DMS 273 treated with DMSO at 0.1 percent for 48 hours (cell line): ENCODE measurements around the gene ESPL1.
A peak's percentile ranks its signal among the peaks of the same experiment; 100 is the strongest.

ENCODE experiments used
- DNase-seq: peaks from one replicate; lab custom pipeline; 2025; lab: John Stamatoyannopoulos, UW

Gene ESPL1

DNA sequence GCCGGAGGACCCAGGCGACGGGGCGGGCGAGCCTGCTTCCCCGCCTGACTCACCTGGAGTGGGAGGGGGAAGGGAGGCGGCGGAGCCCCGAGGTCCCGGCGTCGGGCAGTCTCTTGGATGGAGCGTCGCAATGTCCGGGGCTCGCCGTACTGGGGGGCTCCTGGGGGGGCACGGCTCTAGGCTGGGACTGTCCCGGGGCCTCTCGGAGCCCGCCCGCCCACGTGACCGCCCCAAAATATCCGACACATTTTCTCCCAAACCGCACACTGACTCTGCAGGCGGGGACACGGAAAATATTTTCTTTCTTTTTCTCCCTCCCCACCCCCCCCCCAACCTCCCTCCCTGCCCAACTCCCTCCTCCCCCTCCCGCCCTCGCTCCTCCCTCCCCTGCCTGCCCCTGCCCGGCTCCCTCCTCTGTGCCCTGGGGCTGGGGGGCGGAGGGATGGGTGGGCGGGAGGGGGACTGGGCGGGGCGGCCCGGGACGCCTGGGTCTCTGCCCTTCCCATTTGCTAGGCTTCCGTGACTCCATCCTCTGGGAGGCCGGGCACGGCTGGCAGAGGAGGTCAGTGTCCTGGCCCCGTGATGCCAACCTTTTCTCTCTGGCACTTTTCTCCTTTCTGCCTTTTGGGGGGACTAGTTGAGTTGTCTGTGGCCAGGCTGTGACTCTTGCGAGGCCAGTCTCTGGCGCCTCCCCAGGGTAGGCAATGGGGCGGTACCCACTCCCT is 36.0 kb upstream of the ESPL1 start, which contains the start of gene RARG:
Gene RARG, minus strand, starts transcription at position 289 of the 725 bp plus-strand sequence. CDS start 4,664 bp downstream, outside the sequence.
- no peak for DNase-seq

DNA sequence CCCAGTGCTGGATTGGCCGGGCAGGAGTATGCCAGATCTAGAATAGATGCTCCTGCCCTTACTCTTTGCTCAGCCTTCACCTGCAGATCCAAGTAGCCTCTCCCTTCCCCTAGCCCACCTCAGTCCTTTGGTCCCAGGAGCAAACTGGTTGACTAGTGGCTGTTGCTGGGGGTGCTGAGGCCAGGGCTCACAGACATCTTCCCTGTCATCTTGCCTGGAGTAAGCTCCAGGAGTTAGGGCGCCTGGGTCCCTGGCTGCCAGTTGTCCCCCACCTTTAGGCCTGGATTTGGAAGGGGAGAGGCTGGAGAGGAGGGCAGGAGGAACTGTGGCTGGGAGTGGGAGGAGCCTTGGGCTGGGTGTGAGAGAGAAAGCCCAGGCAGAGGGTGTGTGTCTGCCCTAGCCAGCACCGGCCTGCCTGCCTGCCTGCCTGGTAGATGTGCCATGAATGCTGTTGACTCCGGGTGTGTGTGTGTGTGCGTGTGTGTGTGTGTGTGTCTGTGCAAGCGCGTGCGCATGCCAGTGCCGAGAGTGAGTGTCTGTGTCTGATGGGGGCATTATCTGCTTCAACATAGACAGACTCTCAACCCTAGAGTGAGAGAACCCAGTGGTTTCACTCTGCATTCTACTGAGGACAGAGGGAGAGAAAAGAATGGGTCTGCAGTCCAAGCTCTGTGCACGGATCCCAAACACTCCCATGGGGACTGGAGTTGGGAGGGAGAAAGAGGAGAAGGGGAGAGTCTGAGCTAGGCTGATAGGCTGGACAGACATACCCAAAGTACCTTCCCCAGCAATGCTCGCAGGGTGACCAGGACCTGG is 35.2 kb upstream of the ESPL1 start:
- DNase-seq: no peak

DNA sequence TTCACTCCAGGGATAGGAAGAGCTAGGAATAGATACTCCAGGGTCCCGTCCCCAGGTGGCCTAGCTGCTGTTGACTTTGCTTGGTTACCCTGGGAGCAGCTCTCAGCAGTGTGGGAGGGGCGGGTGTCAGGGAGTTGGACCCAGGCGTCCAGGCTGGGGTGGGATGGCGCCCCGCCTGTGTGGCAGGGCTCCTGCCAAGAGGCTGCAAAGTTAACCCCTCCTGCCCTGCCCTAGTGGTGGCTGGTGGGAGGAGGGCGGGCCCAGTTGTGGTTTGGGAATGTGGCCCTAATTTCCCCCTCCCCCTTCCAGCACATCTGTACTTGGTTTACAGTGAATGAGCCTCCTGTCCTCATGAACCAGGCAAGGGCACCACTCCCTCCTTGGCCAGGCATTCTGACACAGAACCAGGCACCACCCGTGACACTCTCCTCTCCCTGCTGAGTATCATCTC is 34.4 kb upstream of the ESPL1 start:
- no peak for DNase-seq

DNA sequence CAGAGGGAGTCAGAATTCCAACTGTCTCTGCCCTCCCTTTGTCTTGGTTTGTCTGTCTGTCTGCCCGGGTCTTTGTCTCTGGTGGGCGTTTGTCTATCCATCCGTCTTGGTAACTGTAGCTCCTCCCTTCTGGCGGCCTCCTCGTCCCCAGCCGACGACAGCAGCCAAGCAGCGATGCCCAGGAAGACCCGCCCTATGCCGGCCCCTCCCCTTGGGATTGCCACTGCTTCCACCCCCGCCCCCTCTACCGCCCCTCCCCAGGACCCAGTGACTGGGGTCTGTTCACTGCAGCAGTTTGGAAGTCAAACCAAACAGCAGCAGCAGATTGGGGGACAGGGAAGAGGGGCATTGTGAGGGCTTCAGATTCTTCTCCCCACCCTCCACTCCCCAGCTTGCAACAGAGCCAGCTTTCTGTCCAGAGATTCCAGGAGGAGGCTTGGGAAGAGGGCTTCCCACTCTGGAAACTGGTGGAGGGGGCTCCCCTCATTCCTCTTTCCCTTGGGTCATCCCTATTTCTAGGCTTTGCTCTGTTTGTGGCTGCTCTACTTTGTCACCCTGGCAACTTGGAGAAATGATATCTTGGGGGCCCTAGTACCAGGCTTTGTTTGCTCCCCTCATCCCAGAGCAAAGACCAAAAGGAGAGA is 33.7 kb upstream of the ESPL1 start:
- no peak for DNase-seq

DNA sequence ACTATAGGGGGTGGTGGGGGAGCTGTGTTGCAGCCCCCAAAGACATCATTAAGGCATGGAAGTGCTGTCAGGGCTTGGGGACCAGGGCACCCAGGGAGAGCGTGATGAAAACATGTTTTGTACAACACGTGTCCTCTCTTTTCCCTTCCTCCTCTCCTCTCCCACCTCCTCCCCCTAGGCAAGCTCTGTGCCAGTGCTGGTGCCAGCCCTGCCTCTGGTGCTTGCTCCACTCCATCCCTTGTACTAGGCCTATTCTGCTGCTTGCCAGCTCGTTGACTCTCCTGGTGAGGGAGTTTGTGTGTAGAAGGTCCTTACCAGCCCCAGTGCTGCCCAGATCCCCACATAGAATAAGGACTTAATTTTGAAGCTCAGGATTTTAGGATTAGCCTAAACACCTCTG is 32.9 kb upstream of the ESPL1 start:
- DNase-seq: no peak

DNA sequence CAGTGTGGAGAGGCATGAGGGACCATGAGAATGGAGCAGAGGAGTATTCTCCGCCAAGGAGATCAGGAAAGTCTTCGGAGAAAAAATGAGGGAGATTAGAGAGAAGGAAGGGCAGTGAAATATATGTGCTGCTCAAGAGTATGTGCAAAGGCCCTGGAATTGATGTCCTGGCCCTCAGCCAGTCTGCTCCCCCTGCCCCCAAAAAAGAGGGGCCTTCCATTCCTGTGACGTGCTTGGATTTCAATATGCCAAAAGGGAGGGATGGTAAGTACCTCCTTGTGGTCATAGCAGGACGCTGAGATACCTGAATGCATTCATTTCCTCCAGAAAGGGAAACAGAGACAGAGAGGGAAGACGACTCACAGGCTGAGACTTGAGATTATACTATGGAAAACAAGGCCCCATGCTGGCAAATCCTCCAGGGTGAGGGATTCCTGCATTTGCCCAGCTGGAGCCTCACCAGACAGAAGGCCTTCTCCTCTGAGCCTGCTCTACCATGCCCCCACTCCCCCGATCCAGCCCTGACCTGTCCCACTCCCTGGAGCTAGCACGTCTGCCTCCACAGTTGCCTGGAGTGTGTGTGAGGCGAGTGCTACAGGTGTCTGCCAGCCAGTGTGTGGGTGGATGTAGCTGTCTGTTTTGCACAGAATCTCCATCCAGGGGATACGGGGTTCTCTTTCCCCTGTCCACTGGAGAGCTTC is 32.2 kb upstream of the ESPL1 start:
- DNase-seq: no peak

DNA sequence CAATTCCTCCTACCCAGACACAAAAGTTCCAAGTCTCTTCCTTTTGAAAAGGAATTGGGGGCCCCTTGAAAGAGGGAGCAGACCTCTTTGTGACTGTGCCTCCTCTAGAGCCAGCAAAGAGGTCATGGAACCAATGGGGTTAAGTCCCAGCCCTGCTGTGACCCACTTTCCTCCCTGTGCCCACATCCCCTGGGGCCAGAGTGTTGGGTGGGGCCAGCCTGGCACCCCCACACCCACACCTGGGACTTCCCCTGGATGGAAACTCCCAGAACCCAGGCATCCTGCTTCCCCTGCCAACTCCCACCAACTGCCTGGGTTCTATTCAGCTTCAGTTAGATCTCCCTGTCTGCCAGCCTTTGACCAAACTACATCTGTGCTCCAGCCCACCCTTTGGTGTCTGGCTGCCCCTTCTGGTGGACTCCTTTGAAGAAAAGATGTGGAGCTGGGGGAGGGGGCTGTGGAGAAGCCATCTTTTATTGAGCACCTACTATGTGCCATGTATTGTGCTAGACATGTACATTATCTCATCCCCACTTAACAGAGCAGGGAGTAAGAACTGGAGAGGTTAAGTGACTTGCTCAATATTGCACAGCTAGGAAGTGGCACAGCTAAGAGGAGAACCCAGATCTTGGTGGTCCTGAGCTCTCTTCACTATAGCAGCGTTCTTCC is 31.5 kb upstream of the ESPL1 start:
- DNase-seq: no peak

DNA sequence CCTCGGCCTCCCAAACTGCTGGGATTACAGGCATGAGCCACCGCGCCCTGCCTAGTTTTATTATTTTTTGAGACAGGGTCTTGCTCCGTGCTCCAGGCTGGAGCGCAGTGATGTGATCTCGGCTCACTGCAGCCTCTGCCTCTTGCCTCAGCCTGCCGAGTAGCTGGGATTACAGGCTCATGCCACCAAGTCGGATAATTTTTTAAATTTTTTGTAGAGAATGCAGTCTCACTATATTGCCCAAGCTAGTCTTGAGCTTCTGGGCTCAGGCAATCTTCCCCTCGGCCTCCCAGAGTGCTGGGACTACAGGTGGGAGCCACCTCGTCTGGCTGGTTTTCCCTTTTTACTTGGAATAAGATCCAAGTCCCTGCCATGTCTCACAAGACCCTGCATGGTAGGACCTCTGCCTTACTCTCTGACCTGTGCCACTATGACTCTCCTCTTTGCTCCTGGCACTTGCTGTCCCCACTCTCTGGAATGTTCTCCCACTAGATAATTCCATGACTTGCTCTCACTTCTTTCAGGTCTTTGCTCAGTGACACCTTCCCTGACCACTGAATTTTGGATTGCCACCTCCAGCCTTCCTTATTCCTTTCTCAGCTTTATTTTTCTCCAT is 28.3 kb upstream of the ESPL1 start:
- no peak for DNase-seq

DNA sequence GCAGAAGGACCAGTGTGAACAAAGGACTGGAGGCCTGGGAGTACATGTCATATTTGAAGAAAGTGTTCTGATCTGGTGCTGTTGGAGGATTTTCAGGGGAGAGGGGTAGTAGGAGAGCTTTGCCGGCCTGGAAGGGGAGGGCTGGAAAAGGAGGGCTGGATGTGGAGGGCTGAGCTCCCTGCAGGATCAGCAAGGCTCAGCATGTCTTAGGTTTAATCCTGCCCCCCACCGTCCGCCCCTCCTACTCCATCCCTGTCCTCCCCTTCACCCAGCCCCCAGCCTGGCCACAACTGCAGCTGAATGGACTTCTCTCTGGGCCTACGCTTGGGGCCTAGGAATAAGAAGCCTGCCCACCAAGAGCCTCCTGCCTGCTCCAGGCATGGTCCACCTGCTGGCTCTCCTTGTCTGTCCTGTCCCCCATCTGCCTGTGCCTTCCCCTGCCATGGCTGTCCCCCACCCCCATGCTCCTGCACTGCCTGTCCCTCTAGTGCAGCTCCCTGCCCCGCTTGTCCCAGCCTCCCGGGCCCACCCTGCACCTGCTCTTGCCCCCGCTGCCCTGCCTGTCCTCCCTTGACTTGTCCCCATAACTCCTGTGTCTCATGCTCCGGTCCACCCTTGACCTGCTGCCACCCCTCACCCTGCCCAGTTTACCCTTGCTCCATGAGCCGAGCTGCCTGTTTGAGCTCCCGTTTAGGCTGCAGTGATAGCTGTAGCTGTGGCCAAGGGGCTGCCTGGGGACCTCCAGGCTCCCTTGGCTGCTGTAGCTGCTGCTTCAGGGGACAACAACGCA is 26.3 kb upstream of the ESPL1 start:
- DNase-seq: no peak

DNA sequence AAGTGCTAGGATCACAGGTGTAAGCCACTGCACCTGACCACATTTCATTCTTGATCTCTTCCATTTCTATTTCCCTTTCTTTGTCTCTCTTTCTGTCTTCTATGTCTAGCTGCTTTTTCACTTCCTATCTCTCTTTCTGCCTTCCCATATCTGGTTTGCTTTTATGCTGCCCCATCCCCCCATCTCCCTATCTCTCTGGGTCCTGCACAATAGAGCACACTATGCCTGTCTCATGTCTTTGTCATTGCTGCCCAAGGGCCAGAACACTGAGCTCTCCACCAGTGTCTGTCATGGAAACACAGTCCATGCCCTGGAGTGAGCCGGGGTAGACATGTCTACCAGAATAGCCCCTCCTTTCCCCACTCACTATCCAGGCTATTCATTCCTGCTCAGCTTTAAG is 23.8 kb upstream of the ESPL1 start:
- DNase-seq: no peak

DNA sequence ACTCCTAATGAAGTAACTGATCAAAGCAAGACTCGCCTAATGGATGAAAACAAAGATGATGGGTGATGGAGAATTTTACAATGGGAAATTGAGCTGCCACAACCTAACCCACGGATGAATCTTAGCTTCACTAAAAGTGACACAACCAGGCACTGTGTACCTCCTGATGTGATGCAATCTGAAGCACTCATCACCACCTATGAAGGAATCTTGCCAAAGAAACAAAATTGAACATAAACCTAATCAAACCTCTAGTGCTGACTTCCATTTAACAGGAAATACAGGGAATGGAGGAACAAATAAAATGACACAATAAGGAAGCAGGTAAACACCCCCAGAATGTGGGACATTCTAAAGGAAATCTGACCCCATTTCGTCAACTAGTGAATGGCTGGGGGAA is 22.8 kb upstream of the ESPL1 start:
- no peak for DNase-seq

DNA sequence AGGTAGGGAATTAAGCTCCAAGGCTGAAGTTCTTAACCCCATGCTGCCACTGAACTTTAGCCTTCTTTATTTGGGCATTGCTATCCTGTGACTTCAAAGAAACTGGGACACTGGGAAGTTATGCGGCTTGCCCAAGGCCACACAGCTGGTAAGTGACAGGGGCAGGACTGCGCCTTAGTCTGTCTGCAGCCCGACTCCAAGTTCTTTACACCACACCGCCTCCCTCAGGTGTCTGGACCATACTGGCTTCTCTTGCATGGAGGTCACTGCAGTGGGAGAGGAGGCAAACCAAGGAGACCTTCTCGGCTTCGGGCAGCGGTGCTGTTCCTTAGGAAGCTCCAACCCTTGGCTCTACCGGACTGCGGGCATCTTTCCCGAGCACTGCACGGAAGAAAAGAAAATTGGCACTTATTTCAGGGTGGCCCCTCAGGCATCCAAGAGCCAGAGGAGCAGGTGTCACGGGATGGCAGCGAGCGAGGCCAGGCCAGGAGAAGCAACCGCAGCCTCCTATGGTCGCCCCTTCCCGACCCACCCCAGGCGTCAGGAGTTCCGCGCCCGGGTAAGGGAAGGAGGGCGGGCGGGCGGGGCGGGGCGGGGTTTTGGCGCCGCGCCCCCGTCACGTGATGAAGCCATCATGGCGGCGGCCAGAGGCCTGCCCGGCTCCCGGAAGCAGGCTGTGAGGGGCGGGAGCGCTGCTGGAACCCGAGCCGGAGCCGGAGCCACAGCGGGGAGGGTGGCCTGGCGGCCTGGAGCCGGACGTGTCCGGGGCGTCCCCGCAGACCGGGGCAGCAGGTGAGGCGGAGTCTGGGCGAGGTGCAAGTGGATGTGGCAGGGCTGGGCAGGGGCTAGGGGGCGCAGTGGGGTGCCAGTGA is 16.4 kb upstream of the ESPL1 start:
- peak; percentile 23 for DNase-seq

DNA sequence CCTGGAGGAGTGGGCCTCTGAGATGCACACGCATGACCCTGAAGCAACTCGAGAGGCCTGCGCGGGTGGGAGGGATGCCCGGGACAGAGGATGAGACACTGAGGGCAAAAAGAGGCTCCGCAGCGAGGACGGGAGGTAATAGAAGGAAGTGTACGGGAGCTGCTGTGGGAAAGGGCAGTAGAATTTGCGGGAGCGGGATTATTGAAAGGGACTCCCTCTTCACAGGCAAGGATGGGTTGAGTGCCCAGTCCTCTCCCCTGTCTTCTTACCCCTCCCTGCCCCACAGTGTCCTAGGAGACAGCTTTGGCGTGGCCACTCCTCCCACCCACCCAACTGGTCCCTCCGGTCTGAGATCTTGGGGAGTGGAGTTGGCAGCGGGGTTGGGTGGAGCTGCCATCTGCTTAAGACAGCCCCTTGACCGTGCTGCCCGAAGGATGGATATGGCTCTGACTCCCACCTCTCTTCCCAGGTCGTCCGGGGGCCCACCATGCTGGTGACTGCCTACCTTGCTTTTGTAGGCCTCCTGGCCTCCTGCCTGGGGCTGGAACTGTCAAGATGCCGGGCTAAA is 15.7 kb upstream of the ESPL1 start:
- no peak for DNase-seq

DNA sequence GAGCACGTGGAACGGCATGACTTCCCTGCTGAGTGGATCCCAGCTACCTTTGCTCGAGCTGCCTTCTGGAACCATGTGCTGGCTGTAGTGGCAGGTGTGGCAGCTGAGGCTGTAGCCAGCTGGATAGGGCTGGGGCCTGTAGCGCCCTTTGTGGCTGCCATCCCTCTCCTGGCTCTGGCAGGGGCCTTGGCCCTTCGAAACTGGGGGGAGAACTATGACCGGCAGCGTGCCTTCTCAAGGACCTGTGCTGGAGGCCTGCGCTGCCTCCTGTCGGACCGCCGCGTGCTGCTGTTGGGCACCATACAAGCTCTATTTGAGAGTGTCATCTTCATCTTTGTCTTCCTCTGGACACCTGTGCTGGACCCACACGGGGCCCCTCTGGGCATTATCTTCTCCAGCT is 14.8 kb upstream of the ESPL1 start:
- DNase-seq: no peak

DNA sequence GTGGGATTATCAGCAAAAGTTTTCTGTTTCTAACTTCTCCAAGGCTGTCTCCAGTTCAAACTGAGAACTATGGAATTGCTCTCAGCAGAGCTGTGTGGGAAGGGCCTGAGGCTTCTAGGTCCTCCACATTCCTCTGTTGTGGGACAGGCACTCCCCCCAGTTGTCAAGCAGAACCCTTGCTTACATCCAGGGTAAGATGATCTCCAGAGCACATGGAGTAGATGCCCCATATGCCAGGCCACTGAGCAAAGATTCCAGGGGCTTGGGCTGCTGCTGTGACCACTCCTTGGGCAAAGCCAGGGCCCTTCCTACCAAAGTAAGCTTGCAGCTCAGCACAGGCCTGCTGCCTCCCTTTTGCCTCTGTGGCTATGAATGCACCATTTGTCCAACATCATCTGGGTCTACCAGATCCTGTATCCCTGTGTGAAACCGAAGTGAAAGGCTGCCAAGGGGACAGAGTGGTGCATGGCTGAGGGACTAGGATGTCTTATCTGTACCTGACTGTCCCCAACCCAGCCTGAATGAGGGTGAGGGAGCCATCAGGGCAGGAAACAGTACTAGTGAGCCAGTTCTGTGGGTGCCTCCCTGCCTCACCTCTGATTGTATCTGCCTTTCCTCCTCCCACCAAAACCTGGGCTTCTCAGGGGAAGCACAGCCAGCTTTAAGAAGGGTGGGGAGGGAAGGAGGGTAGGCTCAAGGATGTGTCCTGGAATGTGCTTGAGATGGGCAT is 13.1 kb upstream of the ESPL1 start:
- DNase-seq: no peak

DNA sequence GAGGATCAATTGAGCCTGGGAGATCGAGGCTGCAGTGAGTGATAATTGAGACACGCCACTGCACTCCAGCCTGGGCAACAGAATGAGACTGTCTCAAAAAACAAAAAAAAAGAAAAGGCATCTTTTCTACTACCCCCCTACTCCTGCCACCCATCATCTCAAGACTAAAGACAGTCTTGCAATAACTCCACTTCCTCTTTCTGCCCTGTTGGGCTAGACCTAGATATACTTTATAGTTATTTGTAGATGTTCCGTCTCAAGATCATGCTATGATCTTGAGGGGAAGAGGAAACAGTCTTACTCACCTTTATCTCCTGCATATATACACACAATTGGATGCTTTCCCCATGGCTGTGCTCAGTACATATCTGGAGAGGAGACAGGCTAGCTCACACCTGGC is 12.1 kb upstream of the ESPL1 start:
- no peak for DNase-seq

DNA sequence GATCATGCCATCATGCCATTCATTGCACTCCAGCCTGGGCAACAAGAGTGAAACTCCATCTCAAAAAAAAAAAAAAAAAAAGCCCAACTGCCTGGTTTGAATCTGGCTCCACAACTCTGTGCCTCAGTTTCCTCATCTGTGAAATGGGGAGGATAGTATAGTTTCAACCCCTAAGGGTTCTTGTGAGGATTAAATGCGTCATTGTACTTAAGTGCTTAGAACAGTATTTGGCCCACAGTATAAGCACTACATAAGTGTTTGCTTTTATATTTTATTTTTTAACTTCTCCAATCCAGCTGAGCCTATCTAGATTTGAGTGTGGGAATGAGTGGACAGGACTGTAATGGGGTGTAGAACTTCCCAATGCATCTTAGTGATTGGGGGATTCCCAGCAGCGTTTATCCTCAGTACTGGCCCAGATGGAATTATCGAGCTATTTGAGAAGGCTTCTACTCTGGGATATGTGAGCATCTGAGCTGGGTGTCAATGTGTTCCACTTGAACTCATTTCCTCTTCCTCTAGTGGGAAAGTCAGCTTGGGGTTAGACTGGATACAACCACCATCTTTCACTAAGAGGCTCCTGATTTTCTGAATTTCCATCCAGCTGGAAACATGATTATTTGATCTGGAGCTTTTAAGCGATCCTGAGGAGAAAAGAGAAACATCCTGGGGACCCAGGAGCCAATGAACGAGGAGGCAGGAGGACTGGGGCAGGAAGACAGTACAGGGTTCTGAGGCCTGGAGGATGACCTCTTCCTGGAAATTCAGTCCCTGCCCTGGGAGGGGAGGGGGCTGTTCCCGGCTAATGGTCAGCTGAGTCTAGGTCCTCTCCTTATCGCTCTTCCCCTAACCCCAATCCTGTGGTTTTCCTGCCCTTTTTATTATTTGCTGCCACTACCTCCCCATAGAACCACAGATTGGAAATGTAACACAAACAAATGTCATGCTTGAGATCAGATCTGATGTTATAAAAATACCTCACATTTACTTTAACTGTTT is 9.3 kb upstream of the ESPL1 start:
- no peak for DNase-seq
